SHP77 (cell line): ENCODE results near the gene METTL26.

Experiments
- DNase-seq, 2 experiments: peaks; one replicate each; lab custom pipeline; 2025; lab: John Stamatoyannopoulos, UW

The METTL26 gene

DNA sequence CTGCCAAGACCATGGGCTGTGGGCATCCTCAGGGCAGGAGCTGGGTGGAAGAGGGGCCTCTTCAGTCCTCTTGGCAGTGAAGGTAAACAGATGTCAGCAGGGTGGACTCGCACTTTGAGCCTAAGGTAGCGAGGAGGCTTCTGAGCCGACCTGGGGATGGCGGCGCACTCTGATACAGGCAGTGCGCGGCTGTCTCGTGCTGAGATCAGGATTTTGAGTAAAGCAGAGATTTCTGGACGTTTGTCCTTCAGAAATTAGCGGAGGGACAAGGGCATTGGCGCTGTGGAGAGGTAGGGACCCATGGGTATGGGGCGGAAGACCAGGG lies 39.4 kb downstream of the METTL26 start:
- DNase-seq = no peak

DNA sequence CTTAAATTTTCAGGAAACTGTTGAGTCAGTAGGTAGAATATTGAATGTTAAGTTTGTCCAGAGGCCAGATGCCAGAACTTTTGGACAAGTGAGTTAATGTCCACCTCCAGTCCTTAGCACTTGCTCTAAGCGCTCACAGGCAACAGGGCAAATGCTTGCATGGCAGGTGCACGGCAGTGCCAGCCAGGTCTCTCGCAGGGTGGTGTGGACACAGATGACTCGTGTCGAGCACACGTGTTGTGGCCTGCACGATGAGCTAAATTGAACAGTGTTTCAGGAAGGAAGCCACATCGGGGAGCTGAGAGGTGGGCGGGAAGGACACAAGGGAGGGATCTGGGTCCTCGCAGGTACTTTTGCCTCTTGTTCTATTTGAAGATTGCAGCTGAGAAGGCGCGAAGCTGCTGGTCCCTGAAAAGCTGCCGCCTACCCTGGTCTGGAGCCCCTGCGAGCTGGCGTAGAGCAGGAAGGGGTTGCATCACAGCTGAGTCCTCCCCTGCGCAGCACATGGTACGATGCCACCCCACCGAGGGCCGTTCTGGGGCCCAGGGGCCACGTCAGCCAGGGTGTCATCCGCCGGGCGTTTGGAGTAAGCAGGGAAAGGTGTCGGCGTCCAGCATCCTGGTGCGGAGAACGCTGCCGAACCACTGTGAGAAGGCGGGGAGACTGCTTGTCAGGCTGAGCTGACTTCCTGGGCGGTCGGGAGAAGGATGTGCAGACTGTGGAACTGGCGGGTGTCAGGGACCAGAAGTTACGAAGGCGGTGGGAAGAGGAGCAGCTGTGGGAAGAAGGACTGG lies 40.0 kb downstream of the METTL26 start:
- peak in 1 of 2 experiments; percentile 35 for DNase-seq

DNA sequence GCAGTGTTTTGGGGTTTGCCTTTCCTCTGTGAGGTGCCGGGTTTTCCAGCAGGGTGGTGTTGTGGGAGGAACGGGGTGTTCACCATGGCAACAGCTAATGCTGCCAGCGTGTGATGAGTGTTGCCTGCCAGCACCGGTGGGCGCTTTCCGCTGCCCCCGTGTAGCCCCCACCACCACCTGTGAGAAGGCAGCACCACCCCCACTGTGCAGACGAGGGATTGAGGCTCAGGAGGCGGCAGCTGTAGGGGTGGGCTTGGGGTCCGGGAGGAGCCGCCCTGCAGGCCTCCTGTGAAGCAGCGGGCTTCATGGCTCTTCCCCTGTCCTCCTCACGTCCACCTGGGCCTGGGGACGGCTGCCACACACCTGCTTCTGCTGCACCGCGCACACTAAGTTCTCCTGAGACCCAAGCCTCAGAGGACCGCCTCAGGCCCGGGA lies 41.0 kb downstream of the METTL26 start:
- no peak for DNase-seq

DNA sequence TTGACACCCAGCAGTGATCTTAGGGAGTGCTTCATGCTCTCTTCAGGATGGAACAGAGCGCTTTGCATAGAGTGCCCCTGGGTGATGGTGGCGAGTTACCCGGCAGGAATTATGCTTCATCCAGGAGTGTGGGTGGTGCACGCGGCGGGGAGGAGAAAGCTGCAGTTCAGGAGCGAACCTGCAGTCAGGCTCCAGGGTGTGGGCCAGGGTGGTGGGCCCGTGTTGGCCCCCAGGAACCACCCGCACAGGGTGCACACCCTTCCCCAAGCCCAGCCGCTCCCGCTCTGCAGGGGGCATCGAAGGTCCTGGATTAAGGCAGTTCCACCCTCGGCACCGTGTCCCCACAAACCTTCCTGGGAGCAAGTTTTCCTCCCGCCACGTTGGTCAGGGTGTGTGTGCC lies 42.3 kb downstream of the METTL26 start:
- no peak for DNase-seq

DNA sequence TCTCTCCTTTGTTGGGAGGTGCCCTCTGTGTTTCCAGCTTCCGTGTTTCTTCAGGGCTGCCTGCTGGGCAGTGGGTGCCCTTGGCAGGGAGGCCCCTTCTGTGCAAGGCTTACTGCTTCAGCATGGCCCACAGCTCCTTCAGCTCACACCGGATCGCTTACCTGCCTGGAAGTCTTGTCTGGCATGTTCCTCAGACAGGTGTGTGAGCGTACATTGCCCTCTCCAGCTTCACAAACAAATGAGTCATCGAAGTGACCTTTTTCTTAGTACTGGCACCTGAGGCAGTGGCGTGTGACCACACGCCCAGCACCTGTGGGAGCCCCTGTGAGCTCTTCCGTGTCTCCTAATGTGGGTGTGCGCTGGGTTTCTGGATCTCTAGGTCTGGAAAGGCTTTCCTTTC lies 42.7 kb downstream of the METTL26 start:
- peak in 1 of 2 experiments; percentile 41 for DNase-seq

DNA sequence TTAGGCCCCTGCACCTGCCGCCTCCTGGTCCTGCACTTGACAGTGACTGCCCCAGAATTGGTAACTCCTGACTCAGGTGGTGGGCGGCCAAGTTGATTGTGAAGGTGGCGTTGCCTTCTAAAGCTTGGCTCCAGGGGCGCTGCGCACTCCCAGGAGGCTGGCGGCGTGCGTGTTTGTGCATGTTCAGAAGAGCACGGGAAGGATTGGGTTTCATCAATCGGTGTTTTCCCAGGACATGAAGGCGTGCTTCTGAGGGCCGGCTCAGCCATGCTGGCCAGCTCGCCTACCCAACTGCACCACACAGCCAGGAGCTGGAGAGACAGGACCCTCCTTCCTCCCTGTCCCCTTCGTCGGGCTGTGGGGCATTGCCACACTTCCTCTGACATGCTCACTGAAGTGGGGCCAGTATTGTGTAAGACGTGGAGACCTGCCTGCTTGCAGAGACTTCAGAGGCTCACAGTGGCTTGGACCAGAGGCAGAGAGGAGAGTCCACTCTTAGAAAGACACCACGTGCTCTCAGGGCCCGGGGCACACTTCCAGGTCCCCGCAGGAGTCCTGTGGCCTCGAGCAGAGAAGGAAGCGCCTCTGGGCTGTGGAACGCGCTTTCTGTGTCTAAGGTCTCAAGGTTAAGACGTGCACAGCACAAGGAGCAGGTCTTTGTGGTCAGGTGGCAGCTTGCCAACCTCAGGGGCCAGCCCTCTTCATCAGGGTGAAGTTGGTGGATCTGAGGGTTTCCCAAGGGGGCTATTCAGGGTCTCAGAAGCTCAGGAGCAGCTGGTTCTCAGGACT lies 43.4 kb downstream of the METTL26 start:
- DNase-seq = peak; percentile 90 to 91

DNA sequence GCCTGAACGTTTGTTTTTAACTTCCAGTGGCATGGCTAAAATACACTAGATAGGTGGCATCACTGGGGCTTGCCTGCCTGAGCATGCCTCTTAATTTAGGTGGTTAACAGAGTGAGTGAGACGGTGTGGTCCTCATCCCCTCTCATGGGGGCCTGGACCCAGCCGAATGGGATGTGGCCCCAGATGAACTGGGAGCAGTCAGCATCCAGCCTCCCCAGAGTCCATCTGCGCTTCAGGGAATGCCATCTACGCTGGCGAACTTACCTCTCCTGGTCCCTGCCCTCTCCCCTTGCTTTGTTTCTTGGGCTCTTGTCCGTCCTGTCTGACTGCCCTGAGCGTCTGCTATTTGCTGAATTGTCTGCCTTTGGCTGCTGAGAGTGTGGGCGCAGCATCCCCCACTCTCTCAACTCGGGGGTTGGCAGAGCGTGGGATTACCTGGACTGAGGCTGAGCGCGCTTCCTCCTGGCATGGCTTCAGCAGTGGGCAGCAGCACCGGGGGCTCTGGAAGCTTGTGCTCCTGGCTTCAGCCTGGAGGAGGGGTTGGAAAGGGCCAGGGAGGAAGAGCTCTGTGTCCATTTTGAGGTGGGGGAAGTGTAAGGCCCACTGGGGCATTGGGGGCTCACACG lies 44.1 kb downstream of the METTL26 start:
- no peak for DNase-seq

DNA sequence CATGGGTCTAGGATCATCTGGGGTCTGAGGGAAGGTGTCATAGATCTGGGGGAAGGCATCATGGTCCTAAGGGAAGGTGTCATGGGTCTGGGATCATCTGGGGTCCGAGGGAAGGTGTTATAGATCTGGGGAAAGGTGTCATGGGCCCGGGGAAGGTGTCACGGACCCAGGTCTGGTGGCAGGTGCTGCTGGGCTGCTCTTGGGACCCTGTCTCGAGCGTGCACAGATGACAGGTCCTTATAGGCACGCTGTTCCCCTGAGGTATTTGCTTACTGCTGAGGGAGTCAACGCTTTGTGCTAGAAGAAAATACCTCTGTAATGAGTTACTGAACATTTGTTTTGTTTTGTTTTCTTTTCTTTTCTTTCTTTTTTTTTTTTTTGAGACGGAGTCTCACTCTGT lies 44.9 kb downstream of the METTL26 start:
- no peak for DNase-seq

DNA sequence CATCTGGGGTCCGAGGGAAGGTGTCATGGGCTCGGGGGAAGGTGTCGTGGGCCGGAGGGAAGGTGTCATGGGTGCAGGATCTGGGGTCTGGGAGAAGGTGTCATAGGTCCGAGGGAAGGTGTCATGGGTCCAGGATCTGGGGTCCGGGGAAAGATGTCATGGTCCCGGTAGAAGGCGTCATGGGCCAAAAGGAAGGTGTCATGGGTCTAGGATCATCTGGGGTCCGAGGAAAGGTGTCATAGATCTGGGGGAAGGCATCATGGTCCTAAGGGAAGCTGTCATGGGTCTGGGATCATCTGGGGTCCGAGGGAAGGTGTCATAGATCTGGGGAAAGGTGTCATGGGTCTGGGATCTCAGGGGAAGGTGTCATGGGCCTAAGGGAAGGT lies 45.3 kb downstream of the METTL26 start:
- no peak for DNase-seq

DNA sequence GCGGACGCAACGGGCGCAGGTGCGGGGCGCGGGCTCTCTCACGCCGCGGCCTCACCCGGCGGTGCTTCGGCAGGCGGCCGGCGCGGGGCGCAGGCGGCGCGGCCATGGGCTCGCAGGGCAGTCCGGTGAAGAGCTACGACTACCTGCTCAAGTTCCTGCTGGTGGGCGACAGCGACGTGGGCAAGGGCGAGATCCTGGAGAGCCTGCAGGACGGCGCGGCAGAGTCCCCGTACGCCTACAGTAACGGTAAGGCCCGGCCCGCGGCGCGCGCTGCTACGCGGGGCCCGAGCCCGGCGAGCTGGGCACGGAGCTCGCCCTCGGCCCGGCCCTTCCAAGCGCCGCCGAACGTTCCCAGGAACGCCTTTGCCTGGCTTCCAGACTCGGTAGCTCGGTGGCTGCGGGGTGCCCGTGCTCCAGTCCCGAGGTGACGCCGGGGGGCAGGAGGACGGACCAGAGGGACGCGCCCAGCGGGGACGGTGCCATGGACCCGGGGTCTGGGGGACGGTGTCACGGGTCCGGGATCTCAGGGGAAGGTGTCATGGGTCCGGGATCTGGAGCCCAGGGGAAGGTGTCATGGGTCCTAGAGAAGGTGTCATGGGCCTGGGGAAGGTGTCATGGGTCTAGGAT lies 45.8 kb downstream of the METTL26 start:
- DNase-seq = no peak

DNA sequence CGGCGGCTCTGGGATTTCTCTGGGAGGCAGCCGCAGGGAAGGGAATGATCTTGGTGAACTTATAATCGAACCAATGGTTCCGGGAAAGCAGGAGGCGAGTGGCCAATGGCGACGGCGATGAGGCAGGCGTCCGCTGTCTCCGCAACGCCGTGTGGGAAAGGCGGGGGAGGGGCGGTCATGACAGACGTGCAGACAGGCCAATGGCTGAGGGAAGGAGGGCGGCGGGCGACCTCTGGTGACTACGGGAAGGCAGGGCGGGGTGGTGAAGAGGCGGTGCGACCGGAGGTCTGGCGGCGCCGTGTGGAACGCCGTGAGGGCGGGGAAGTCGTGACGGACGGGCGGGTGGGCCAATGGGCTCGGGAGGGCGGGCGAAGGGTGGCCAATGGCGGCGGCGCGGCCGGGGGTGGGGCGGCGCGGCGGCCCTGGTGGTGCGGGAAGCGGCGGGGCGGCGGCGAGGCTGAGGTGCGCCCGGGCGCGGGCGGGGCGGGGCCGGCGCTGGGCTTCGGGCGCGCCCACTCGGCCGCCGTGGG lies 46.4 kb downstream of the METTL26 start, which contains the start of gene RAB40C:
Gene RAB40C, plus strand, starts transcription at position 409 of the 530 bp plus-strand sequence. CDS start 226 bp downstream, outside the sequence.
- DNase-seq = peak; percentile 92 to 97

DNA sequence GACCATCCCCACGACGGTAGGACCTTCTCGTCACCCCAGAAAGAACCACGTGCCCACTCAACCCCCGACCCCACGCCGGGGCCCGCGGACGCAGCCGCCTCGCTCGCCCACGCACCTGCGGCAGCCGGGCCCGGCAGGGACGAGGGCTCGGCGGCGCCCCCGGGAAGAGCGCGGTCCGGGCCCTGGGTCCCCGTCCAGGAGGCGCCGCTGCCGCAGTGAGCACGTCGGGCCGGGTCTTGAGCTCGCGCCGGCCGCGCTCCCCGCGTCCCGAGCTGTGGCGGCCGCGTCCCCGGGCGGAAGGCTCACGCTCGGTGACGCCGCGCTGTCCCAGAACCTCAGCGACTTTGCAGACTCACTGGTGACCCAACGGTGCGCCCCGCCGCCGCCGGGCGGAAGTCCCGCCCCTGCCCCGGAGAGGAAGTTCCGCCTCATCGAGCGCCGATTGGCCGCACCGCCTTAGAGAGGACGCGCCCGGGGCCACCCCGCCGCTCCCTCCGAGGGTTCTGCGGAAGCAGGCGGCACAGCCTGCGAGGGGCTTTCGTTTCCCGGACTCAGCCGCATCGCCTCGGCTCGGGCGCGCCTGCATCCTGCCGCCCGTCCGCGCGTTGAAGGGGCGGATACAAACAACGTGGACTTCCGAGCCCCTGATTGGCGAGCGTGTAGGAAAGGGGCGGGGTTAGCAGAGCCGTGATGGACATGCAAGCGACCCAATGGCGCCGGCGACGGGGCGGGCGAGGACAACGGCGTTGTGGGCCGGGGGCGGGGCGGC lies 47.0 kb downstream of the METTL26 start:
- peak; percentile 86 to 88 for DNase-seq

DNA sequence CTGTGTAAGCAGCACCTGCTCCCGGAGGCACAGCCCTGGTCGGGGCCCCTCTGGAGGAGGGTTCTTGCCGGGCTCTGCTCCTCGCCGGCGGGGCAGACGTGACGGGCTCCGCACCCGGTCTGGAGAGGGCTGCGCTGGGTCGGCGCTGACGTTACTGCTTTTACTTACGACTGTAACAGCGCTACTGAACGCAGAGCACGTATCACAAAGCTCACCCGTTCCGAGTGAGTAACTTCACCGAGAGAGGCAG lies 47.5 kb downstream of the METTL26 start:
- no peak for DNase-seq

DNA sequence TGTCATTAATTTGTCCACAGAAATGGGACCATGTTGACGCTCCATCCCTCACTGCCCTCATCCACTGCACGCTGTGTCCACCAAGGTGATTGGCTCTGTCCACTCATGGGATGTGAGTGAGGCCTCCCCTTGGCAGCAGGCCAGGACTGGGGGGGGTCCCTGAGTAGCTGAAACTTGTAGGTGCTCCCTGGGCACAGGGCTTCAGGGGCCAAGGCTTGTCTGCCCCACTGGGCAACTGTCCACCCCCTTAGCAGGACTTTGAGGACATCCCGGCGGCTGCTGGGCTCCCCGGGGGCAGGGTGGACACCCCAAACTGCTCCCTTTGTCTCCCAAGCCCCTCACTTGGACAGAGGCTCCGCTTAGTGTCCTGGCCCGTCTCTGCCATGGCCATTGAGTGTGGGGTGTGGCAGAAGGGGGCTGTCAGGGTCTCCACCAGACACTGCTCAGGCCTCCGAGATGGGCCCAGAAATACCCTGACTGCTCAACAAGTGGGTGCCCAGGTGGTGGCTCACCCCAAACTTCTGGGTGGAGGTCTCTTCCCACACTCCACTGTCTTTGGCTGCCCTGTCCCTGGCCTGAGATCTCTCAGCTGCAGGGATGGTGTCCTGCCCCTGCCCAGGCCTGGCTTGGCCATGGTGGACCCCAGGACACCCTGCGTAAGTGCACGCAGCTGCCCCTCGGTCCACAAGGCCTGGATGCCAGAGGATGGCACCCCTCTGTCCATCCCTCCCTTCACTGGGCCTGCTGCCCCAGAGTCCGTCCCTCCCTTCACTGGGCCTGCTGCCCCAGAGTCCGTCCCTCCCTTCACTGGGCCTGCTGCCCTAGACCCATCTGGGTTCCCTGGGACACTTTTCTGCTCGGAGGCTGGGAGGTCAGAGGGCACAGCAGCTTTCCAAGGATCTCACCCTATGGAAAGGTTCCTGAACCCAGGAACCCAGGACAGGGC lies 49.2 kb downstream of the METTL26 start:
- no peak for DNase-seq

DNA sequence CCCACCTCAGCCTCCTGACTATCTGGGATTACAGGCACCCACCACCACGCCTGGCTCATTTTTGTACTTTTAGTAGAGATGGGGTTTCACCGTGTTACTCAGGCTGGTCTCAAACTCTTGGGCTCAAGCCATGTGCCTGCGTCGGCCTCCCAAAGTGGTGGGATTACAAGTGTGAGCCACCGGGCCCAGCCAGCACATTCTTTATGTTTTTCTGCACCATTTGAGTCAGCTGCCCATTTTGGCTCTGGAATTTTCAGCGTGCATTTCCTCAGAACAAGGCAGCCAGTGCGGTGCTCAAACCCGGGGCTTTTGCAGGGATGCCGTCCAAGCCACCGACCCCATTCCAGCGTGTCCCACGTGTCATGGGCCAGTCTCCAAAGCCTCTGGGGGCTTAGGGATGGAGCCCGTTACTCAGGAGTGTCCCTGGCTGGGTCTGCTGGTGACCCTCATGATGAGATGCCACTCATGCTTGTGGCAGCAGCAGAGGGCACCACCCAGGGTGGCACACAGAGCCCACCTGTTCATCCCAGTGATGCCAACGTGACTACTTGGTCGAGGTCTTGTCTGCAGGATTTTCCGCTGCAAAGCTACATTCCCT lies 50.0 kb downstream of the METTL26 start:
- DNase-seq = no peak

DNA sequence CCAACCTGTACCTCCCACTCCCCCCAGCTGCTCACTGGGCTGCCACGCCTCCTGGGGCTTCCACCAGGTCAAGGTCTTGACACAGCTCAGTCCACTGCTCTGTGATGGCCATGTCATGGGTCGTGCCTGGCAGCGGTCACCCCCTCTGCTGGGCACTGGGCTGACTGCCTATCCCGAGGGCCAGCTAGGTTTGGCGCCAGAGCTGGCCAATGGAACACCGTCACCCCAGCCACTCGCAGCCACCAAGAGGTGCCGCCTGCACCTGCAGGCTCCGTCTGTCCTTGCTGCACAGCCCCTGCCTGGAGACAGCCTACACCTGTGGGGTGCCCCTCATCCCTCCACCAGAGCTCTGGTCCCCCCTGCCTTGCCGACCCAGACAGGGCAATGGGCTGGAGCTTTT lies 50.8 kb downstream of the METTL26 start:
- peak in 1 of 2 experiments; percentile 48 for DNase-seq
